Tibial nerve (tissue), 4 donors: ENCODE measurements around the gene MED12L. TPM values are rescaled to one million over a fixed set of nuclear protein-coding genes. Genes with fewer than 3 reads are reported as not detected.

ENCODE experiments used
- DNase-seq, 2 donors: peaks; one replicate each; pipeline ENCODE4 v3.0.0-alpha.2; 2019; ENCODE audit warnings: low spot score in 2 of 2
- H3K27ac ChIP-seq, 4 donors: fragments of 200-600 bp; sonication (generic) in 3 of 4; one replicate each; pipeline ENCODE4 v1.5.1; 2017 to 2019; ENCODE audit warnings: mild to moderate bottlenecking in 1 of 4
- H3K27me3 ChIP-seq, 2 donors: fragments of 200-600 bp; sonication (generic) in 1 of 2; one replicate each; pipeline versions ENCODE4 v1.5.1 to v1.6.0; 2017 to 2019
- H3K36me3 ChIP-seq, 3 donors: fragments of 200-600 bp; sonication (generic); one replicate each; pipeline ENCODE4 v1.5.1; 2018 to 2019
- H3K4me1 ChIP-seq, 4 donors: fragments of 200-600 bp; sonication (generic) in 3 of 4; one replicate each; pipeline ENCODE4 v1.5.1; 2017 to 2019
- H3K4me3 ChIP-seq, 4 donors: fragments of 200-600 bp; sonication (generic) in 3 of 4; one replicate each; pipeline ENCODE4 v1.5.1; 2017 to 2019; ENCODE audit warnings: mild to moderate bottlenecking in 1 of 4, moderate library complexity in 1 of 4
- H3K9me3 ChIP-seq, 4 donors: fragments of 200-600 bp; sonication (generic) in 3 of 4; one replicate each; pipeline ENCODE4 v1.5.1; 2017 to 2019
- CTCF ChIP-seq, 5 experiments: fragments of 200-600 bp in 3 of 5; fragments of 450-650 bp in 2 of 5; sonication (generic) in 3 of 5; IDR thresholded peaks; one replicate each; pipeline ENCODE4 v1.5.1; 2016 to 2019; ENCODE audit warnings: antibody characterized with exemption in 5 of 5, mild to moderate bottlenecking in 3 of 5, moderate library complexity in 2 of 5
- EP300 ChIP-seq, 2 donors: sonication (generic); formaldehyde crosslinking; IDR thresholded peaks; one replicate each; pipeline ENCODE4 v1.6.1; 2017; ENCODE audit warnings: antibody characterized with exemption in 2 of 2, mild to moderate bottlenecking in 1 of 2
- POLR2A ChIP-seq, 2 donors: fragments of 450-650 bp; IDR thresholded peaks; one replicate each; pipeline ENCODE4 v1.6.1; 2017; ENCODE audit warnings: antibody characterized with exemption in 2 of 2, mild to moderate bottlenecking in 2 of 2, moderate library complexity in 2 of 2
- WGBS, 2 donors: methylation state at CpG; one replicate each; pipeline ENCODE4 v1.1.5; 2018; 5-methylcytosine and 5-hydroxymethylcytosine counted together
- total RNA-seq, 4 donors: library from RNA; depleted of rRNA; stranded (reverse); fragments of >200 nt; gene quantifications; one replicate each; pipeline ENCODE4 v1.1.0, GENCODE V29; 2016

MED12L gene
- total RNA-seq, 4 donors from 2014 or later = 1.2 to 5.9 (median 2.4) TPM

GRCh38 chr3:151351219-151351618 is 265.8 kb downstream of the MED12L start:
- 86 to 100% methylated on average over 1 of the region's 1 CpG for WGBS, 2 donors
- H3K4me1 ChIP-seq = peaks cover 0 to 21% (median 0%) of the 10 kb centered on the region in 4 donors
- TF ChIP-seq EP300 (IDR thresholded peaks at IDR 0.05) (no peak), POLR2A (IDR thresholded peaks at IDR 0.05) (no peak), CTCF (IDR thresholded peaks at IDR 0.05) (no peak)

GRCh38 chr3:151351648-151352047 is 266.2 kb downstream of the MED12L start:
- TF ChIP-seq POLR2A (IDR thresholded peaks at IDR 0.05) = no peak
- no peak for TF ChIP-seq CTCF (IDR thresholded peaks at IDR 0.05)
- TF ChIP-seq EP300 (IDR thresholded peaks at IDR 0.05) = no peak
- no peak overlapping the region for H3K4me3 ChIP-seq
- no peaks in the 10 kb centered on the region for H3K9me3 ChIP-seq
- no peaks in the 10 kb centered on the region for H3K27me3 ChIP-seq
- no peak for DNase-seq
- 79 to 92% methylated on average over 4 of the region's 4 CpGs for WGBS, 2 donors
- H3K36me3 ChIP-seq = no peaks in the 10 kb centered on the region
- H3K4me1 ChIP-seq = peaks cover 0 to 18% (median 0%) of the 10 kb centered on the region in 4 donors
- no peak overlapping the region for H3K27ac ChIP-seq

More at GRCh38 chr3:151351219-151351618, 265.8 kb downstream of the MED12L start:
- H3K27me3 ChIP-seq = no peaks in the 10 kb centered on the region
- H3K27ac ChIP-seq = no peak overlapping the region
- H3K9me3 ChIP-seq = no peaks in the 10 kb centered on the region
- H3K4me3 ChIP-seq = no peak overlapping the region
- no peaks in the 10 kb centered on the region for H3K36me3 ChIP-seq
- DNase-seq = no peak

GRCh38 chr3:151356794-151357462 is 271.5 kb downstream of the MED12L start:
- no peak for DNase-seq
- TF ChIP-seq POLR2A (IDR thresholded peaks at IDR 0.05) (no peak), CTCF (IDR thresholded peaks at IDR 0.05) (no peak), EP300 (IDR thresholded peaks at IDR 0.05) (no peak)
- Histone ChIP-seq H3K4me3 (no peak overlapping the region), H3K9me3 (no peaks in the 10 kb centered on the region), H3K27me3 (no peaks in the 10 kb centered on the region), H3K4me1 (peaks cover 0 to 16% (median 0%) of the 10 kb centered on the region in 4 donors), H3K27ac (no peak overlapping the region), H3K36me3 (no peaks in the 10 kb centered on the region)
- 5 to 8% methylated on average over 2 of the region's 2 CpGs for WGBS, 2 donors

GRCh38 chr3:151357463-151357850 is 272.0 kb downstream of the MED12L start:
- no peaks in the 10 kb centered on the region for H3K9me3 ChIP-seq
- no peak overlapping the region for H3K4me3 ChIP-seq
- 23 to 29% methylated on average over 2 of the region's 2 CpGs for WGBS, 2 donors
- no peak for DNase-seq
- H3K27me3 ChIP-seq = no peaks in the 10 kb centered on the region
- no peaks in the 10 kb centered on the region for H3K36me3 ChIP-seq
- H3K4me1 ChIP-seq = peaks cover 0 to 16% (median 0%) of the 10 kb centered on the region in 4 donors
- TF ChIP-seq CTCF (IDR thresholded peaks at IDR 0.05) (no peak), EP300 (IDR thresholded peaks at IDR 0.05) (no peak), POLR2A (IDR thresholded peaks at IDR 0.05) (no peak)
- H3K27ac ChIP-seq = no peak overlapping the region

GRCh38 chr3:151362751-151363174 is 277.3 kb downstream of the MED12L start:
- 37 to 40% methylated on average over 3 of the region's 3 CpGs for WGBS, 2 donors
- Histone ChIP-seq H3K36me3 (no peaks in the 10 kb centered on the region), H3K4me3 (no peak overlapping the region), H3K27ac (peak overlapping the region in 1 of 4 donors; percentile 37), H3K9me3 (no peaks in the 10 kb centered on the region), H3K4me1 (peaks cover 0 to 11% (median 4%) of the 10 kb centered on the region in 4 donors), H3K27me3 (no peaks in the 10 kb centered on the region)
- no peak for DNase-seq
- no peak for TF ChIP-seq POLR2A (IDR thresholded peaks at IDR 0.05)
- TF ChIP-seq CTCF (IDR thresholded peaks at IDR 0.05) = no peak
- no peak for TF ChIP-seq EP300 (IDR thresholded peaks at IDR 0.05)
